Neural cell (in vitro differentiated cells): ENCODE results near the gene RHOC.

ENCODE experiments used
- POLR2AphosphoS5 ChIP-seq: IDR thresholded peaks from 2 replicates; pipeline ENCODE4 v1.6.1; 2012
- RAD21 ChIP-seq: fragments of 450-650 bp; conservative IDR thresholded peaks from 2 replicates; pipeline ENCODE4 v1.6.1; 2014; ENCODE audit warnings: antibody characterized with exemption, mild to moderate bottlenecking, moderate library complexity
- TF ChIP-seq, protein P1 (sequence below): fragments of 450-650 bp; IDR thresholded peaks from 2 replicates; pipeline ENCODE4 v1.5.1; 2014; ENCODE audit warnings: antibody characterized with exemption, mild to moderate bottlenecking, moderate library complexity; ENCODE audit not compliant: poor library complexity, severe bottlenecking
- TF ChIP-seq, protein P2 (sequence below): IDR thresholded peaks from 2 replicates; pipeline ENCODE4 v1.6.1; 2012; ENCODE audit warnings: borderline replicate concordance

DNA sequence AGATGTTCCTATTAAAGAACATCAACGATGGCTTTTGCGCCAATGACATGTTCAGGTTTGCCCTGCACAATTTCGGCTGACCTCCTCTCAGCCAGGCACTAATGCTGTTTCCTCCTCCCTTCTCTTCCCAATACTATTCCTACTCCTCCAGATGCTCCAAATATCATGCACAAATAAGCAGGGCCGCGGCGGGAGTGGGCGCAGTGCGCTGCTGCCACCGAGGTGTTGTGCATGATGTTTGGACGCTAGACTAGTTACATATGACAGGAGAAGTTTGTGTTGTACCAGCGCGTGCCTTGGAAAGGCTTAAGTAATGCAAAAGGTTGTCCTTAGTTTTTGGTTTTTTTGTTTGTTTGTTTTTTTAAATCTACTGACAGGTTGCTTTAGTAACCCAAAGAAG is 41.5 kb upstream of the RHOC start:
- TF ChIP-seq, protein P1, sequence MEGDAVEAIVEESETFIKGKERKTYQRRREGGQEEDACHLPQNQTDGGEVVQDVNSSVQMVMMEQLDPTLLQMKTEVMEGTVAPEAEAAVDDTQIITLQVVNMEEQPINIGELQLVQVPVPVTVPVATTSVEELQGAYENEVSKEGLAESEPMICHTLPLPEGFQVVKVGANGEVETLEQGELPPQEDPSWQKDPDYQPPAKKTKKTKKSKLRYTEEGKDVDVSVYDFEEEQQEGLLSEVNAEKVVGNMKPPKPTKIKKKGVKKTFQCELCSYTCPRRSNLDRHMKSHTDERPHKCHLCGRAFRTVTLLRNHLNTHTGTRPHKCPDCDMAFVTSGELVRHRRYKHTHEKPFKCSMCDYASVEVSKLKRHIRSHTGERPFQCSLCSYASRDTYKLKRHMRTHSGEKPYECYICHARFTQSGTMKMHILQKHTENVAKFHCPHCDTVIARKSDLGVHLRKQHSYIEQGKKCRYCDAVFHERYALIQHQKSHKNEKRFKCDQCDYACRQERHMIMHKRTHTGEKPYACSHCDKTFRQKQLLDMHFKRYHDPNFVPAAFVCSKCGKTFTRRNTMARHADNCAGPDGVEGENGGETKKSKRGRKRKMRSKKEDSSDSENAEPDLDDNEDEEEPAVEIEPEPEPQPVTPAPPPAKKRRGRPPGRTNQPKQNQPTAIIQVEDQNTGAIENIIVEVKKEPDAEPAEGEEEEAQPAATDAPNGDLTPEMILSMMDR = no peak
- TF ChIP-seq, protein P2, sequence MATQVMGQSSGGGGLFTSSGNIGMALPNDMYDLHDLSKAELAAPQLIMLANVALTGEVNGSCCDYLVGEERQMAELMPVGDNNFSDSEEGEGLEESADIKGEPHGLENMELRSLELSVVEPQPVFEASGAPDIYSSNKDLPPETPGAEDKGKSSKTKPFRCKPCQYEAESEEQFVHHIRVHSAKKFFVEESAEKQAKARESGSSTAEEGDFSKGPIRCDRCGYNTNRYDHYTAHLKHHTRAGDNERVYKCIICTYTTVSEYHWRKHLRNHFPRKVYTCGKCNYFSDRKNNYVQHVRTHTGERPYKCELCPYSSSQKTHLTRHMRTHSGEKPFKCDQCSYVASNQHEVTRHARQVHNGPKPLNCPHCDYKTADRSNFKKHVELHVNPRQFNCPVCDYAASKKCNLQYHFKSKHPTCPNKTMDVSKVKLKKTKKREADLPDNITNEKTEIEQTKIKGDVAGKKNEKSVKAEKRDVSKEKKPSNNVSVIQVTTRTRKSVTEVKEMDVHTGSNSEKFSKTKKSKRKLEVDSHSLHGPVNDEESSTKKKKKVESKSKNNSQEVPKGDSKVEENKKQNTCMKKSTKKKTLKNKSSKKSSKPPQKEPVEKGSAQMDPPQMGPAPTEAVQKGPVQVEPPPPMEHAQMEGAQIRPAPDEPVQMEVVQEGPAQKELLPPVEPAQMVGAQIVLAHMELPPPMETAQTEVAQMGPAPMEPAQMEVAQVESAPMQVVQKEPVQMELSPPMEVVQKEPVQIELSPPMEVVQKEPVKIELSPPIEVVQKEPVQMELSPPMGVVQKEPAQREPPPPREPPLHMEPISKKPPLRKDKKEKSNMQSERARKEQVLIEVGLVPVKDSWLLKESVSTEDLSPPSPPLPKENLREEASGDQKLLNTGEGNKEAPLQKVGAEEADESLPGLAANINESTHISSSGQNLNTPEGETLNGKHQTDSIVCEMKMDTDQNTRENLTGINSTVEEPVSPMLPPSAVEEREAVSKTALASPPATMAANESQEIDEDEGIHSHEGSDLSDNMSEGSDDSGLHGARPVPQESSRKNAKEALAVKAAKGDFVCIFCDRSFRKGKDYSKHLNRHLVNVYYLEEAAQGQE = no peak
- no peak for TF ChIP-seq POLR2AphosphoS5
- no peak for TF ChIP-seq RAD21
